Measurements from ENCODE around the gene TBC1D23. TPM values are rescaled to one million over a fixed set of nuclear protein-coding genes. Genes with fewer than 3 reads are reported as not detected.

TBC1D23 gene
- total RNA-seq (61.9 and 66.4 TPM in 2 replicates), polyA plus RNA-seq (27.1 and 28.7 TPM in 2 replicates)

- Histone ChIP-seq H3K79me2 (peaks cover 43% of the 10 kb centered on the region), H3K4me1 (ENCODE audit: insufficient read depth) (peaks cover 4% of the 10 kb centered on the region)
- TF ChIP-seq EZH2 (IDR thresholded peaks at IDR 0.05; ENCODE audit: borderline replicate concordance) (no peak), EZH2phosphoT487 (IDR thresholded peaks at IDR 0.05; ENCODE audit: low read depth, severe bottlenecking, unreplicated experiment) (no peak), CTCF (IDR thresholded peaks at IDR 0.05; ENCODE audit: poor library complexity) (no peak)
Measured at GRCh38 chr3:100260685-100261484, at the start of gene TBC1D23. Gene TBC1D23, plus strand, starts transcription at chr3:100260992. Its CDS starts 27 bp downstream, at chr3:100261019.

GRCh38 chr3:100213891-100214573, 46.8 kb upstream of the TBC1D23 start:
- no peak overlapping the region for H3K4me2 ChIP-seq
- H3K27me3 ChIP-seq, result no peaks in the 10 kb centered on the region
- no peaks in the 10 kb centered on the region for H3K79me2 ChIP-seq
- H3K9me2 ChIP-seq (replicated peaks; ENCODE audit: insufficient read depth), result no peaks in the 10 kb centered on the region
- no peak overlapping the region for H3K4me3 ChIP-seq
- TF ChIP-seq CTCF (IDR thresholded peaks at IDR 0.05; ENCODE audit: poor library complexity), result no peak
- TF ChIP-seq EZH2 (IDR thresholded peaks at IDR 0.05; ENCODE audit: borderline replicate concordance), result no peak
- TF ChIP-seq EZH2phosphoT487 (IDR thresholded peaks at IDR 0.05; ENCODE audit: low read depth, severe bottlenecking, unreplicated experiment), result no peak
- no peaks in the 10 kb centered on the region for H4K20me1 ChIP-seq (ENCODE audit: insufficient read depth, poor library complexity, severe bottlenecking)
- 92% methylated on average over 7 of the region's 7 CpGs for WGBS (ENCODE audit: low lambda C conversion rate, missing lambda C conversion rate)
- DNase-seq (ENCODE audit: low spot score), result no peak
- H3K27ac ChIP-seq, result no peak overlapping the region
- no peak overlapping the region for H2AFZ ChIP-seq
- H3K36me3 ChIP-seq (replicated peaks; ENCODE audit: insufficient read depth, low read depth), result no peaks in the 10 kb centered on the region
- no peaks in the 10 kb centered on the region for H3K9me3 ChIP-seq (ENCODE audit: low read depth)
- peaks cover 13% of the 10 kb centered on the region for H3K4me1 ChIP-seq (ENCODE audit: insufficient read depth)

More at GRCh38 chr3:100260685-100261484, at the start of gene TBC1D23:
- Histone ChIP-seq H3K4me2 (peak within 1 kb of the TSS; percentile 82), H3K27me3 (no peaks in the 10 kb centered on the region), H3K9me3 (ENCODE audit: low read depth) (no peaks in the 10 kb centered on the region), H2AFZ (peak within 1 kb of the TSS; percentile 82), H3K27ac (peak within 1 kb of the TSS; percentile 94), H4K20me1 (ENCODE audit: insufficient read depth, poor library complexity, severe bottlenecking) (peaks cover 11% of the 10 kb centered on the region), H3K36me3 (replicated peaks; ENCODE audit: insufficient read depth, low read depth) (no peaks in the 10 kb centered on the region), H3K4me3 (peak within 1 kb of the TSS; percentile 45), H3K9me2 (replicated peaks; ENCODE audit: insufficient read depth) (no peaks in the 10 kb centered on the region)
- under 1% methylated on average over 49 of the region's 49 CpGs for WGBS (ENCODE audit: low lambda C conversion rate, missing lambda C conversion rate)
- DNase-seq (ENCODE audit: low spot score), result peak; percentile 98

DNA sequence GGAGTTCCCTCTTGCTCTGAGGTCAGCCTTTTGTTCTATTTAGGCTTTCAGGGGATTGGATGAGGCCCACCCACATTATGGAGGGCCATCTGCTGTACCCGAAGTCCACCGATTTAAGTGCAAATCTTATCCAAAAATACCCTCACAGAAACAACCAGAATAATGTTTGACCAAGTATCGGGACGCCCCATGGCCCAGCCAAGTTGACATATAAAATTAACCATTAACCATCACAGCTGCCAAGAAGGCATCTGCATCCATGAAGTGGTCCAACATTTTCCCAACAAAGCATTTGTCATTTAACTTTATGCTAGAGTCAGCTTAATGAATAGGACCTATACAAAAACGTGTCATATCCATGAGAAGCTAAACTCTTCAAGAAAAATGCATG, 46.2 kb upstream of the TBC1D23 start:
- Histone ChIP-seq H2AFZ (no peak overlapping the region), H3K4me2 (no peak overlapping the region), H3K27ac (no peak overlapping the region), H3K9me2 (replicated peaks; ENCODE audit: insufficient read depth) (no peaks in the 10 kb centered on the region), H3K36me3 (replicated peaks; ENCODE audit: insufficient read depth, low read depth) (no peaks in the 10 kb centered on the region), H4K20me1 (ENCODE audit: insufficient read depth, poor library complexity, severe bottlenecking) (no peaks in the 10 kb centered on the region), H3K27me3 (no peaks in the 10 kb centered on the region), H3K4me1 (ENCODE audit: insufficient read depth) (peaks cover 13% of the 10 kb centered on the region), H3K9me3 (ENCODE audit: low read depth) (peaks cover 4% of the 10 kb centered on the region), H3K4me3 (no peak overlapping the region), H3K79me2 (no peaks in the 10 kb centered on the region)
- no peak for DNase-seq (ENCODE audit: low spot score)
- WGBS (ENCODE audit: low lambda C conversion rate, missing lambda C conversion rate), result 74% methylated on average over 5 of the region's 5 CpGs
- TF ChIP-seq EZH2phosphoT487 (IDR thresholded peaks at IDR 0.05; ENCODE audit: low read depth, severe bottlenecking, unreplicated experiment), result no peak
- no peak for TF ChIP-seq CTCF (IDR thresholded peaks at IDR 0.05; ENCODE audit: poor library complexity)
- no peak for TF ChIP-seq EZH2 (IDR thresholded peaks at IDR 0.05; ENCODE audit: borderline replicate concordance)
